Common myeloid progenitor, CD34-positive (primary cell): ENCODE measurements around the gene KCNQ2.

Experiments used
- CTCF ChIA-PET: fragments of 350-600 bp; sonication (Branson Sonifier 250); formaldehyde crosslinking; loops from one replicate; lab custom pipeline; 2021; ENCODE audit warnings: antibody characterized with exemption; lab: Charles Lee
- POLR2A ChIA-PET: fragments of 350-600 bp; sonication (Branson Sonifier 250); formaldehyde crosslinking; loops from one replicate; lab custom pipeline; 2021; ENCODE audit warnings: antibody characterized with exemption; lab: Charles Lee
- DNase-seq, 3 donors: peaks; one replicate each; pipeline versions ENCODE4 v3.0.0 to v3.0.0-alpha.2; 2013
- H3K27ac ChIP-seq, 2 experiments: 1 replicate in 1 of 2; 2 replicates in 1 of 2; pipeline ENCODE4 v1.7.0; 2013; ENCODE audit warnings: inconsistent platforms in 2 of 2, low read length in 2 of 2, mild to moderate bottlenecking in 2 of 2, low read depth in 1 of 2, moderate library complexity in 1 of 2; ENCODE audit not compliant: severe bottlenecking in 2 of 2, insufficient read depth in 1 of 2, poor library complexity in 1 of 2
- H3K27me3 ChIP-seq, 5 experiments: replicated peaks in 2 of 5; 1 replicate in 3 of 5; 2 replicates in 2 of 5; pipeline versions ENCODE4 v1.6.1 to v1.7.0; 2013; ENCODE audit warnings: low read length in 4 of 5, mild to moderate bottlenecking in 2 of 5, moderate library complexity in 2 of 5, inconsistent platforms in 1 of 5; ENCODE audit not compliant: insufficient read depth in 5 of 5, control insufficient read depth in 4 of 5
- H3K36me3 ChIP-seq, 4 experiments: 1 replicate in 2 of 4; 2 replicates in 2 of 4; pipeline versions ENCODE4 v1.6.1 to v1.7.0; 2013; ENCODE audit warnings: low read length in 3 of 4, control low read depth in 1 of 4, mild to moderate bottlenecking in 1 of 4; ENCODE audit not compliant: control insufficient read depth in 4 of 4, insufficient read depth in 4 of 4
- H3K4me1 ChIP-seq, 4 experiments: 1 replicate in 3 of 4; 2 replicates in 1 of 4; pipeline versions ENCODE4 v1.6.1 to v1.7.1; 2013; ENCODE audit warnings: low read length in 3 of 4, mild to moderate bottlenecking in 3 of 4, control low read depth in 1 of 4, inconsistent platforms in 1 of 4, moderate library complexity in 1 of 4; ENCODE audit not compliant: control insufficient read depth in 4 of 4, insufficient read depth in 4 of 4; ENCODE audit errors: control extremely low read depth in 1 of 4
- H3K4me3 ChIP-seq, 7 experiments: 1 replicate in 4 of 7; 2 replicates in 3 of 7; pipeline versions ENCODE4 v1.5.1 to v1.7.0; 2013; ENCODE audit warnings: mild to moderate bottlenecking in 7 of 7, low read length in 6 of 7, moderate library complexity in 6 of 7, inconsistent platforms in 2 of 7, low read depth in 2 of 7, control low read depth in 1 of 7; ENCODE audit not compliant: insufficient read depth in 4 of 7, control insufficient read depth in 1 of 7; ENCODE audit errors: extremely low read depth in 1 of 7
- H3K9me3 ChIP-seq, 5 experiments: 1 replicate in 4 of 5; 2 replicates in 1 of 5; pipeline versions ENCODE4 v1.6.1 to v1.7.1; 2013; ENCODE audit warnings: low read length in 4 of 5, mild to moderate bottlenecking in 2 of 5, inconsistent platforms in 1 of 5, low read depth in 1 of 5, moderate library complexity in 1 of 5; ENCODE audit not compliant: control insufficient read depth in 4 of 5, insufficient read depth in 2 of 5; ENCODE audit errors: control extremely low read depth in 1 of 5
- WGBS: methylation state at CpG from one replicate; pipeline ENCODE4 v1.1.5; 2013; ENCODE audit not compliant: insufficient coverage; 5-methylcytosine and 5-hydroxymethylcytosine counted together

The KCNQ2 gene

GRCh38 chr20:63430891-63431290, 41.6 kb downstream of the KCNQ2 start:
- DNase-seq: no peak
- 75% methylated on average over 7 of the region's 14 CpGs for WGBS
- ChIA-PET CTCF (no interaction called here), POLR2A (no interaction called here)
- Histone ChIP-seq H3K27ac (no peak overlapping the region), H3K27me3 (peaks cover 0 to 4% (median 0%) of the 10 kb centered on the region in 5 experiments), H3K9me3 (peaks cover 0 to 2% (median 0%) of the 10 kb centered on the region in 5 experiments), H3K4me1 (peaks cover 0 to 10% (median 6%) of the 10 kb centered on the region in 4 experiments), H3K36me3 (no peaks in the 10 kb centered on the region), H3K4me3 (no peak overlapping the region)

GRCh38 chr20:63429992-63430391, 42.5 kb downstream of the KCNQ2 start:
- Histone ChIP-seq H3K4me3 (no peak overlapping the region), H3K27me3 (peaks cover 0 to 5% (median 0%) of the 10 kb centered on the region in 5 experiments), H3K36me3 (no peaks in the 10 kb centered on the region), H3K27ac (no peak overlapping the region), H3K4me1 (peaks cover 0 to 9% (median 6%) of the 10 kb centered on the region in 4 experiments), H3K9me3 (peaks cover 0 to 2% (median 0%) of the 10 kb centered on the region in 5 experiments)
- ChIA-PET CTCF (no interaction called here), POLR2A (no interaction called here)
- DNase-seq: no peak
- WGBS: 96% methylated on average over 10 of the region's 15 CpGs

- Histone ChIP-seq H3K36me3 (no peaks in the 10 kb centered on the region), H3K4me1 (no peaks in the 10 kb centered on the region), H3K4me3 (no peak overlapping the region), H3K27me3 (peaks cover 0 to 3% (median 0%) of the 10 kb centered on the region in 5 experiments), H3K27ac (no peak overlapping the region), H3K9me3 (peaks cover 0 to 2% (median 0%) of the 10 kb centered on the region in 5 experiments)
- ChIA-PET CTCF (no interaction called here), POLR2A (no interaction called here)
- 94% methylated on average over 20 of the region's 20 CpGs for WGBS
- DNase-seq: no peak
Observed at GRCh38 chr20:63428906-63429575, 43.4 kb downstream of the KCNQ2 start.

- Histone ChIP-seq H3K4me1 (no peaks in the 10 kb centered on the region), H3K4me3 (no peak overlapping the region), H3K27me3 (peaks cover 0 to 3% (median 0%) of the 10 kb centered on the region in 5 experiments), H3K36me3 (no peaks in the 10 kb centered on the region), H3K27ac (no peak overlapping the region), H3K9me3 (peaks cover 0 to 2% (median 0%) of the 10 kb centered on the region in 5 experiments)
- CTCF ChIA-PET: no interaction called here
- DNase-seq: no peak
- POLR2A ChIA-PET: no interaction called here
- 92% methylated on average over 15 of the region's 27 CpGs for WGBS
Observed at GRCh38 chr20:63427724-63428330, 44.6 kb downstream of the KCNQ2 start.

- POLR2A ChIA-PET: no interaction called here
Observed at GRCh38 chr20:63427206-63427605, 45.2 kb downstream of the KCNQ2 start.

GRCh38 chr20:63425846-63426485, 46.5 kb downstream of the KCNQ2 start:
- 83% methylated on average over 27 of the region's 27 CpGs for WGBS
- Histone ChIP-seq H3K4me3 (no peak overlapping the region), H3K4me1 (no peaks in the 10 kb centered on the region), H3K27me3 (peaks cover 0 to 8% (median 0%) of the 10 kb centered on the region in 5 experiments), H3K27ac (no peak overlapping the region), H3K36me3 (no peaks in the 10 kb centered on the region), H3K9me3 (peaks cover 0 to 2% (median 0%) of the 10 kb centered on the region in 5 experiments)
- ChIA-PET POLR2A (no interaction called here), CTCF (no interaction called here)
- DNase-seq: no peak

More at GRCh38 chr20:63427206-63427605, 45.2 kb downstream of the KCNQ2 start:
- no peaks in the 10 kb centered on the region for H3K36me3 ChIP-seq
- no peak overlapping the region for H3K4me3 ChIP-seq
- no peak overlapping the region for H3K27ac ChIP-seq
- H3K4me1 ChIP-seq: no peaks in the 10 kb centered on the region
- DNase-seq: no peak
- peaks cover 0 to 2% (median 0%) of the 10 kb centered on the region in 5 experiments for H3K9me3 ChIP-seq
- CTCF ChIA-PET: no interaction called here
- 98% methylated on average over 16 of the region's 16 CpGs for WGBS
- peaks cover 0 to 3% (median 0%) of the 10 kb centered on the region in 5 experiments for H3K27me3 ChIP-seq

GRCh38 chr20:63424613-63425012, 47.8 kb downstream of the KCNQ2 start:
- H3K27ac ChIP-seq: no peak overlapping the region
- H3K4me3 ChIP-seq: no peak overlapping the region
- no peaks in the 10 kb centered on the region for H3K4me1 ChIP-seq
- peaks cover 0 to 2% (median 0%) of the 10 kb centered on the region in 5 experiments for H3K9me3 ChIP-seq
- 95% methylated on average over 25 of the region's 25 CpGs for WGBS
- no peak for DNase-seq
- POLR2A ChIA-PET: no interaction called here
- H3K36me3 ChIP-seq: no peaks in the 10 kb centered on the region
- H3K27me3 ChIP-seq: peaks cover 0 to 13% (median 0%) of the 10 kb centered on the region in 5 experiments
- CTCF ChIA-PET: interaction anchor here (1.0 to 1.3 kb wide), 2 partner anchors 10 to 15 kb away, joined by 3 read pairs; no protein-coding TSS in a partner anchor
